Choroid plexus epithelial cell (primary cell): ENCODE results near the gene RABEP2.
"Not testable (repeated sequence)": the region's sequence is repeated elsewhere in the genome, so short reads cannot be mapped to it uniquely, and the experiment has no call there.

Experiments used
- DNase-seq: peaks from one replicate; pipeline ENCODE4 v3.0.0-alpha.2; 2010; ENCODE audit warnings: low read depth
- H3K4me3 ChIP-seq: 2 replicates; pipeline ENCODE4 v1.5.1; 2011; ENCODE audit warnings: low read depth, mild to moderate bottlenecking, control low read depth, low read length, moderate library complexity
- TF ChIP-seq, protein P1 (sequence below): conservative IDR thresholded peaks from 2 replicates; pipeline ENCODE4 v1.5.1; 2011; ENCODE audit warnings: low read depth, mild to moderate bottlenecking, control low read depth, inconsistent platforms, low read length, moderate library complexity

The RABEP2 gene, protein sequence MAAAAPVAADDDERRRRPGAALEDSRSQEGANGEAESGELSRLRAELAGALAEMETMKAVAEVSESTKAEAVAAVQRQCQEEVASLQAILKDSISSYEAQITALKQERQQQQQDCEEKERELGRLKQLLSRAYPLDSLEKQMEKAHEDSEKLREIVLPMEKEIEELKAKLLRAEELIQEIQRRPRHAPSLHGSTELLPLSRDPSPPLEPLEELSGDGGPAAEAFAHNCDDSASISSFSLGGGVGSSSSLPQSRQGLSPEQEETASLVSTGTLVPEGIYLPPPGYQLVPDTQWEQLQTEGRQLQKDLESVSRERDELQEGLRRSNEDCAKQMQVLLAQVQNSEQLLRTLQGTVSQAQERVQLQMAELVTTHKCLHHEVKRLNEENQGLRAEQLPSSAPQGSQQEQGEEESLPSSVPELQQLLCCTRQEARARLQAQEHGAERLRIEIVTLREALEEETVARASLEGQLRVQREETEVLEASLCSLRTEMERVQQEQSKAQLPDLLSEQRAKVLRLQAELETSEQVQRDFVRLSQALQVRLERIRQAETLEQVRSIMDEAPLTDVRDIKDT

GRCh38 chr16:28924762-28925385, at the start of gene RABEP2:
Gene RABEP2 (minus strand): TSS chr16:28925238. CDS start chr16:28925163, 75 bp downstream.
- TF ChIP-seq, protein P1, sequence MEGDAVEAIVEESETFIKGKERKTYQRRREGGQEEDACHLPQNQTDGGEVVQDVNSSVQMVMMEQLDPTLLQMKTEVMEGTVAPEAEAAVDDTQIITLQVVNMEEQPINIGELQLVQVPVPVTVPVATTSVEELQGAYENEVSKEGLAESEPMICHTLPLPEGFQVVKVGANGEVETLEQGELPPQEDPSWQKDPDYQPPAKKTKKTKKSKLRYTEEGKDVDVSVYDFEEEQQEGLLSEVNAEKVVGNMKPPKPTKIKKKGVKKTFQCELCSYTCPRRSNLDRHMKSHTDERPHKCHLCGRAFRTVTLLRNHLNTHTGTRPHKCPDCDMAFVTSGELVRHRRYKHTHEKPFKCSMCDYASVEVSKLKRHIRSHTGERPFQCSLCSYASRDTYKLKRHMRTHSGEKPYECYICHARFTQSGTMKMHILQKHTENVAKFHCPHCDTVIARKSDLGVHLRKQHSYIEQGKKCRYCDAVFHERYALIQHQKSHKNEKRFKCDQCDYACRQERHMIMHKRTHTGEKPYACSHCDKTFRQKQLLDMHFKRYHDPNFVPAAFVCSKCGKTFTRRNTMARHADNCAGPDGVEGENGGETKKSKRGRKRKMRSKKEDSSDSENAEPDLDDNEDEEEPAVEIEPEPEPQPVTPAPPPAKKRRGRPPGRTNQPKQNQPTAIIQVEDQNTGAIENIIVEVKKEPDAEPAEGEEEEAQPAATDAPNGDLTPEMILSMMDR: no peak
- peak; percentile 89 for DNase-seq
- H3K4me3 ChIP-seq: peak within 1 kb of the TSS; percentile 89

DNA sequence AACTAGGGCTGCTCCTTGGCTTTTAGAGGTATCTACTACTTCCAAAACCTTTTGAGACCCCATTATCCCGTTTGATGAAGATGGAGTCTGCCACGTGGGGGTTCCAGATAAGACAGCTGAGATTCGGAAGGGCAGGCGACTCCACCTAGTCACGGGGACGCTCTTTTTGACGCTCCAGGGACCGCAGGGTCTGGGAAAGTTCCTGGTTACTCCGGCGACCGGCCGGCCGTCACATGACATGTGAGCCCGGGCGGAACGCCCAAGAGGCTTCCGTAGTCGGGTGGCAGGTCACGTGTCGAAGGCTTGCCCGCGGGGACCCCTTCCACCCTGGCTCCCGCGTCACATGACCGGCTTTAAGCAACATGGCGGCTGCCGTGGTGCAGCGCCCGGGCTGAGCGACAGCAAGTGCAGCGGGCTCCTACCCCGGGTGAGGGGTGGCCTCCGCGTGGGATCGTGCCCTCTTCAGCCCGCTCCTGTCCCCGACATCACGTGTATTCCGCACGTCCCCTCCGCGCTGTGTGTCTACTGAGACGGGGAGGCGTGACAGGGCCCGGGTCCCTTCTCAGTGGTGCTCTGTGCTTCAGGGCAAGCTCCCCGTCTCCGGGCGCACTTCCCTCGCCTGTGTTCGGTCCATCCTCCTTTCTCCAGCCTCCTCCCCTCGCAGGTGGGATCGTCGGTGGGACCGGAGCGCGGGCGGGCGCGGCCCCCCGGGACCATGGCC, 49.6 kb upstream of the RABEP2 start, which contains the start of gene SPNS1:
Gene SPNS1 (plus strand): TSS at position 342 of the 721 bp plus-strand sequence. CDS start 374 bp downstream, at position 716.
- TF ChIP-seq, protein P1: no peak
- peak within 1 kb of the TSS; percentile 99 for H3K4me3 ChIP-seq
- peak; percentile 98 for DNase-seq

DNA sequence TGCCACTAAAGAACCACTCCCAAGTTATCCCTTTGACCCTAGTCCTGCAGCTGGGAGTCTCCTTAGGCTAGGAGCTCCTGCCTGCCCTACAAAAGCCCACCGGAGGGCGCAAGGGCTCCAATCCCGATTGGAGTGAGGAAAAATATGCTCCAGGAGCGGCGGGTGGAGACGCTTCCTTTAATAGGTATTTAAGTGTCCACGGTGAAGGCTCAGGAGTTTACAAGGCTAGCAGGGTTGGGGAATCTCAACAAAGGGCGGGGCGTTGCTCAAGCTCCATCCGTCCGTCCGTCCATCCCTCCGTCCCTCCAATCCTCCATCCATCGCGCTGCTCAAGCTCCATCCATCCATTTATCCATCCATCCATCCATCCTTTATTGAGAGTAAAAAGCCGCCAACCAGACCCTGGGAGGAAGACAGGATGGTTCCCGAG, 49.0 kb upstream of the RABEP2 start:
- peak overlapping the region; percentile 99 for H3K4me3 ChIP-seq
- TF ChIP-seq, protein P1: peak; percentile 82
- peak; percentile 73 for DNase-seq

GRCh38 chr16:28969696-28970095, 44.7 kb upstream of the RABEP2 start:
- H3K4me3 ChIP-seq, DNase-seq: not testable (repeated sequence)

DNA sequence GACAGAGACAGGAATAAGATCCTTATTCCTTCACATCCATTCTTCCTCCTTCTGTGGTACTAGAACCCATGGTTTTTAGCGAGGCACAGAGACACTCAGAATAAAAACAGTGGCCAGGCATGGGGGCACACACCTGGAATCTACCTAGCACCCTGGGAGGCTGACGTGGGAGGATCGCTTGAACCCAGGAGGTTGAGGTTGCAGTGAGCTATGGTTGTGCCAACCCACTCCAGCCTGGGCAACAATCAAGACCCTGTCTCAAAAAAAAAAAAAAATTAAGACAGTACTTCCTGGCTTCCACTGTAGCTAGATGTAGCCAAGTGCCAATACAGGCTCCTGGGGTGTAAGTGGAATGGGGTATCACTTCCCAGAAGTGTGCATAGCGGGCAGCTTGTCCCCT, 42.1 kb upstream of the RABEP2 start:
- H3K4me3 ChIP-seq: no peak overlapping the region
- DNase-seq: no peak
- TF ChIP-seq, protein P1: no peak

GRCh38 chr16:28964496-28964895, 39.5 kb upstream of the RABEP2 start:
- H3K4me3 ChIP-seq: no peak overlapping the region
- TF ChIP-seq, protein P1: no peak
- no peak for DNase-seq

DNA sequence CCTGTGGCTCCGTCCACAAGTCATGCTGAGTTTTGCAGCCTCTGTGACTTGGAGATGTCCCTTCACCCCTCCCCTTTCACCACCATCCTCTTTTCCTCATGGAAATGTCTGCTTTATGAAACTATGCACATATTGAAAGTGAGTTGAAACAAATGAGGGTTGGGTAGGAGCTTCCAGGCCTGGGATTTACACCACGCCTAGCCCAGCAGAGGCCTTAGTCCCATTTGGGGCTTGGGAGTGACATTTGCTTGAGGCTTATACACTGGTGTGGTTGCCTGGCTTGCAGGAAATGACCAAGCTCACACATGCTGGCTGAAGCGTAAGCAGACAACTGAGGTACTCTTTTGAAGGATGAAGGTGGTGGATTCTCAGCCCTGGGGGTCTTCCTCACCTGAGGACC, 39.0 kb upstream of the RABEP2 start:
- TF ChIP-seq, protein P1: no peak
- no peak overlapping the region for H3K4me3 ChIP-seq
- DNase-seq: no peak
